GM10266 (cell line): ENCODE results near the gene NBPF1.
A peak's percentile ranks its signal among the peaks of the same experiment; 100 is the strongest.
"Not testable (repeated sequence)": the region's sequence is repeated elsewhere in the genome, so short reads cannot be mapped to it uniquely, and the experiment has no call there.

Experiments used
- DNase-seq: peaks from one replicate; pipeline ENCODE4 v3.0.0; 2012; ENCODE audit errors: extremely low spot score
- TF ChIP-seq, protein P1 (sequence below): IDR thresholded peaks from 2 replicates; pipeline ENCODE4 v1.5.1; 2012; ENCODE audit warnings: mild to moderate bottlenecking, low read depth; ENCODE audit not compliant: control insufficient read depth, insufficient read depth; ENCODE audit errors: missing control alignments

NBPF1 gene

DNA sequence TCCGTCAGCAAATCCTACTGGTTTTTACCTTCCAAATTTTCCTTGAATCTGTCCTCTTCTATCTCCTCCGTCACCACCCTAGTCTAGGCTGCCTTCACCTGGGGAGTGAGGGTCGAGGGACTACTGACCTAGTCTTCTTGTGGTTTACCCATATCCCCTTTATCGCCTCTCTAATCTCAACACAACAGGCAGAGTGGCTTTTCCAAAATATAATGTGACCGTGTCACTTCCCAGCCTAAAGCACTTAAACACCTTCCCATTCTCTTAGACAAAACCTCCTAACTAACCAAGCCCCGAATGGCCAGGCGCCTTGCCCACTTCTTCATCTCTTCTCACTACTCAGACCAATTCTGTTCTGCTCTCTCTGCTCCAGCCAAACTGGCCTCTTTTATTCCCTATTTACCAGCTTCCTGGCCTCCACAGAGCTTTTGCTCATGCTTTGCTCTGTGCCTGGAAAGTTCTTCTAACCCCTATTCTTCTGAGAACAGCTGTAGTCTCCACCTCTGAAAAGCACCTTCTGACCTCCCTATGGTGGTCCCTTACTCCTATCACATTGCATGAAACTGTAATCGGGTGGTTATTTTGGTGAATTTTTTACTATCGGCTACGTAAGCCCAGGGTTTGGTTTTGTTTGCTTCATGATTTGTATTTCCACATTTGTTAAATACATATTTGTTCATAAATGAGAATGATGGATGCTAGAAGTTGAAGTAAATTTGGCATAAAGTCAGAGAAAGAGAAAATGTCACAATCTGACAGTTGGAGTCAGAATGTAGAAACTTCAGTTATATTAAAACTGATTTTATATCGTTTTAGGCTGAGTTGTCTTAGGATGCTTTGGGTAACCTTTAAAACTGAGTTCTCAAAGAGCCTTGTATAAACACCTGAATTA is 1.2 kb upstream of the NBPF1 start:
- DNase-seq, result peak; percentile 54
- TF ChIP-seq, protein P1, sequence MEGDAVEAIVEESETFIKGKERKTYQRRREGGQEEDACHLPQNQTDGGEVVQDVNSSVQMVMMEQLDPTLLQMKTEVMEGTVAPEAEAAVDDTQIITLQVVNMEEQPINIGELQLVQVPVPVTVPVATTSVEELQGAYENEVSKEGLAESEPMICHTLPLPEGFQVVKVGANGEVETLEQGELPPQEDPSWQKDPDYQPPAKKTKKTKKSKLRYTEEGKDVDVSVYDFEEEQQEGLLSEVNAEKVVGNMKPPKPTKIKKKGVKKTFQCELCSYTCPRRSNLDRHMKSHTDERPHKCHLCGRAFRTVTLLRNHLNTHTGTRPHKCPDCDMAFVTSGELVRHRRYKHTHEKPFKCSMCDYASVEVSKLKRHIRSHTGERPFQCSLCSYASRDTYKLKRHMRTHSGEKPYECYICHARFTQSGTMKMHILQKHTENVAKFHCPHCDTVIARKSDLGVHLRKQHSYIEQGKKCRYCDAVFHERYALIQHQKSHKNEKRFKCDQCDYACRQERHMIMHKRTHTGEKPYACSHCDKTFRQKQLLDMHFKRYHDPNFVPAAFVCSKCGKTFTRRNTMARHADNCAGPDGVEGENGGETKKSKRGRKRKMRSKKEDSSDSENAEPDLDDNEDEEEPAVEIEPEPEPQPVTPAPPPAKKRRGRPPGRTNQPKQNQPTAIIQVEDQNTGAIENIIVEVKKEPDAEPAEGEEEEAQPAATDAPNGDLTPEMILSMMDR, result no peak

DNA sequence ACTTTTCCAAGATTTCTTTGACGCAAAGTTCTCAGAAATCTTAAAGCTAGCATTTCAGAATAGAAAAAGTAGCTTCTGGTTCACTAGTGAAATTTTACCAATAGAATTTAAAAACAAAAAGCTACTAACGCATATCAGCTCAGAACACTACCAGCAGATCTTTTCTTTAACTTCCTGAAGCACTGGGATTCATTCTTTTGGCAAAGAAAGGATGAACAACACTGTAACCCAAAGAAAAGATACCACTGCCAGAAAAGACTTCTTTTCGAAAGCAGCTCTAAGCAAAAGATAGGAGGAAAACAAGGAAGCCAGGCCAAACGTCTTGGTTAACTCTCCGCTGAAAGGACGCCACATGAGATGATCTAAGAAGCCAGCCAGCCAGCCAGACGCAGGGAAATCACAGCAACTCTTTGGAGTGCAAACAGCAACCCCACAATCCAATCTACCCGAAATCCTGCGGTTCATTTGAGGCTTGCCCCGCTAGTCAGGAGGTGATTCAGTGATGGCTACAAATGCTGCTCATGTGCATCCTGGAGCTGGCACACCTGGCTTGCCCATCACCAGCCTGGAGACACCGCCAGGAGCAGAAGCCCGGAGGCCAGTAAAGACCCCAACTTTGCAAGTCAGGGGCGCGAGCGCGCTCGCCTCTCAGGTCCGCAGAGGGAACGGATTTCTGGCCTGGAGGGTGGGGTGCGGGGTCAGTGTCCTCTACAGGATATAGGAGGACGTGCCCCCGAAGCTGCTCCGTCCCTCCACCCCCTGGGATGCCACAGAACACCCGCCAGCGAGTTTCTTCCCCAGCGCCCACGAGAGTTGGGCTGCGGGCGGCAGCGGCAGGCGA is 812 bp downstream of the NBPF1 start:
- peak; percentile 58 for DNase-seq
- TF ChIP-seq, protein P1, result no peak

DNA sequence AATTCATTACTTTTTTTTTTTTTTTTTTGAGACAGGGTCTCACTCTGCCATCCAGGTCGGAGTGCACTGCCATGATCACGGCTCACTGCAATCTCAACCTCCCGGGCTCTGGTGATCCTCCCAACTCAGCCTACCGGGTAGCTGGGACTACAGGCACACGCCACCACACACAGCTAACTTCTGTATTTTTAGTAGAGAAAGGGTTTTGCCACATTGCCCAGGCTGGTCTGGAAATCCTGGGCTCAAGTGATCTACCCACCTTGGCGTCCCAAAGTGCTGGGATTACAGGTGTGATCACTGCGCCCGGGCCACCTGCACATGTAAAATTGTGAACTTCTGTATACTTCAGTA is 1.4 kb downstream of the NBPF1 start:
- DNase-seq, result not testable (repeated sequence)

DNA sequence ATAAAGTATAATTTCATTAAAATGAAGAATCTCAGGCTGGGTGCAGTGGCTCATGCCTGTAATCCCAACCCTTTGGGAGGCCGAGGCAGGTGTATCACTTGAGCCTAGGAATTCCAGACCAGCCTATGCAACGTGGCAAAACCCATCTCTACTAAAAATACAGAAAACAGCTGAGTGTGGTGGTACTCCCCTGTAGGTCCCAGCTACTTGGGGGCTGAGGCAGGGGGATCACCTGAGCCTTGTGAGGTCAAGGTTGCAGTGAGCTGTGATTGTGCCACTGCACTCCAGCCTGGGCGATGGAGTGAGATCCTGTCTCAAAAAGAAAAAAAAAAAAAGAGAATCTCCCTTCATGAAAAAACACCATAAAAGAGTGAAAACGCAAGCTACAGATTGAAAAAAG is 2.2 kb downstream of the NBPF1 start:
- DNase-seq, result not testable (repeated sequence)

DNA sequence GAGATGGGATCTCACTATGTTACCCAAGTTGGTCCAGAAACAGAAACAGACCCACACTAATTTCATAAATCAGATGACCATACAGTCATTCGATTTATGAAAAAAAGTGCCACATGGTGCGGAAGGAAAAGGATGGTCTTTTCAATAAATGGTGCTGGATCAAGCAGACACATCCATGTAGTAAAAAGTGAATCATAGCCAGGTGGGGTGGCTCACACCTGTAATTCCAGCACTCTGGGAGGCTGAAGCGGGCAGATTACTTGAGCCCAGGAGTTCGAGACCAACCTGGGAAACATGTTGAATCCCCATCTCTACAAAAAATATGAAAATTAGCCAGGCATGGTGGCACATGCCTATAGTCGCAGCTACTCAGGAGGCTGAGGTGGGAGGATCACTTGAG is 2.8 kb downstream of the NBPF1 start:
- DNase-seq, result not testable (repeated sequence)

DNA sequence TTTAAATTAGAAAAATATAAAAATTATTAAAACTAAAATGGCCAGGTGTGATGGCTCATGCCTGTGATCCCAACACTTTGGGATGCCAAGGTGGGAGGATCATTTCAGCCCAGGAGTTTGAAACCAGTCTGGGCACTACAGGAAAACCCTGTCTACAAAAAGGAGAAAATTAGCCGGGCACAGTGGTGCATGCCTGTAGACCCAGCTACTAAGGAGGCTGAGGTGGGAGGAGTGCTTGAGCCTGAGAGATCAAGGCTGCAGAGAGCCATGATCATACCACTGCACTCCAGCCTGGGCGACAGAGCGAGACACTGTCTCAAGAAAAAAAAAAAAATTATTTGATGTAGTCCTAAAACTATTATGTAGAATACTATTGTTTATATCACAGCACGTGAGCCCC is 3.6 kb downstream of the NBPF1 start:
- DNase-seq, result not testable (repeated sequence)

DNA sequence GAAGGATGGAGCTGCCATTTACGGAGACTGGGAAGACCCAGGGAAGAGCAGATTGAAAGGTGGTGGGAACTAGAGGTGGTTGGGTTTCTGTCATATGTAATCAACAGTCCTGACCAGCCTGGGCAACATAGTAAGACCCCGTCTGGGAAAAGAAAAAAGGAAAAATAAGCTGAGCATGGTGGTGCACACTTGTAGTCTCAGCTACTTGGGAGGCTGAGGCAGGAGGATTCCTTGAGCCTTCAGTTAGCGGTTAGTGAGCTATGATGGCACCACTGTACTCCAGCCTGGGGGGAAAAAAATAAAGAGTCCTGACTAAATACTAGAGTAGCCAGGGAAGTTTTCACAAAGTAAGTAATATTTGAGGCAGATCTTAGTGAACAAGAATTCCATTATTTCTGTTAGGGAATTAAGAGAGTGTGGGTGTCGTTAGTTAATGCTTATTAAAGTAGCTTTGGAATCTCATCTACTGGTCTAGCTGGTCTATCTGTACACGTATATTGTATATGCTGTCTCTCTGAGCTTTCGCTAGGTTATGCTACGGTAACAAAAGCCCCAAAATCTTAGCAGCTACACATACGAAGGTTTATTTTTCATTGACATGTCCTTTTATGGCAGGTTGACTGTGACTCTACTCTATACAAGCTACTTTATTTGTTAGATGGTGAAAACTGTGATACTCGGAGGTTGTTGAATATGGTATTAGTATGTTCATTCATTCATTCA is 4.4 kb downstream of the NBPF1 start:
- DNase-seq, result no peak
- TF ChIP-seq, protein P1, result no peak

DNA sequence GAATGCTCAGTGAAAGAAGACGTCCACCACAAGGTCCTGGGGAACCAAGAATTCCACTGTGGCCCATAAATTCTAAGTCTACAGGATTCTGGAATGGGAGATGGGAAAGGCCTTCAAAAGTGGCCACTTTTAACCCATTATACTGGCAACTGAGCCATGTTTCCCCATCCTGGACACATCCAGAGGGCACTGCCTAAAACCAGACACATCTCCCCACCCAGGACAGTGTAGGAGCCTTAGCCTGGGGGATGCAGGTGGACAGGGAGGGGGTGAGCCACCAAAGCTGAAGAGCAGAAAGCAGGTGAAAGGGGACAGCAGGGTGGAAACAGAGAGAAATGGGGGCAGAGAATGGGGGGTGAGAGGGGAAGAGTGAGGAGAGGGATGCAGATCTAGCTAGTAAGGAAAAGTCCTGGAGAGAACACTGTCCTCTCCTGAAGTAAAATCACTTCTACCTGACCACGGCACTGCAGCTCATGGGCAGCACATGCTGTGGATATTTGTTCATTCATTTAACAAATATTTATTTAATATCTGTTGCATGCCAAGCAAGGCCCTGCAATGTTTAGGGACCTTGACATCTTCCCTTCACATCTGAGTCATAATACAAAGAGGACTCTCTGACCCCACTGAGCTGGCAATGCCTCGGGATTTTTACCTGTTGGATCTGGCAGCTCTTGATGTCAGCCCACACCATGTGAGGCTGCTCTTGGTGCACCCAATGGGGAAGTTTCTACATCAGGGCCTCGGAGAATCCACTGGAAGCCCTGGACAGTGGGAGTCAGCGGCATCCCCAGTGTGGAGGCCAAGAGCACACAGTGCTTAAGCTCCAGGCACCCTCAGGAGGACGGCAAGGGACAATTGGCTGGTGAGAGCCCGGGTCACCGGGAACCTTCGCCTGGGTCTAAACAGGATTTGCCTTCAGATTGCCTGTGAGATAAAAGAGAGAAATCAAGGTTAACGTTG is 5.2 kb downstream of the NBPF1 start:
- not testable (repeated sequence) for DNase-seq

DNA sequence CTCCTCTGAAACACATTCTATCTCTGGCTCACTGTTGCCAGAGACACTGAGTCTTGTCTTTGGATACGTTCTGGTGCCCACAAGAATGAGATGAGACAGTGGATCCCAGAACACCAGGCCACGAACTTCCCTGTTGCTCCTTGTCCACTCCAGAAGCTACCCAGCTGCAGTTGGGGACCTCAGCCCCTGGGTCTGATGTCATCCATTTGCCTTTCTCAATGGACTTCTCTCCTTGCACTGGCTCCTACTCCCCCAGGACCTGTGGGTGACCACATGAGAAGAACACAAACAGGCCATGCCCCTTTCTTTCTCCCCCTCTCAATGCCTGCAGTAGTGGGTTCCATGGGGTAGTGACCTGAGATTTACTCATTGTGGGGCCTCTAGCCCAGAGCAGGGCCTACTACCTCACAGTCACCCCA is 5.9 kb downstream of the NBPF1 start:
- no peak for DNase-seq
- TF ChIP-seq, protein P1, result no peak

DNA sequence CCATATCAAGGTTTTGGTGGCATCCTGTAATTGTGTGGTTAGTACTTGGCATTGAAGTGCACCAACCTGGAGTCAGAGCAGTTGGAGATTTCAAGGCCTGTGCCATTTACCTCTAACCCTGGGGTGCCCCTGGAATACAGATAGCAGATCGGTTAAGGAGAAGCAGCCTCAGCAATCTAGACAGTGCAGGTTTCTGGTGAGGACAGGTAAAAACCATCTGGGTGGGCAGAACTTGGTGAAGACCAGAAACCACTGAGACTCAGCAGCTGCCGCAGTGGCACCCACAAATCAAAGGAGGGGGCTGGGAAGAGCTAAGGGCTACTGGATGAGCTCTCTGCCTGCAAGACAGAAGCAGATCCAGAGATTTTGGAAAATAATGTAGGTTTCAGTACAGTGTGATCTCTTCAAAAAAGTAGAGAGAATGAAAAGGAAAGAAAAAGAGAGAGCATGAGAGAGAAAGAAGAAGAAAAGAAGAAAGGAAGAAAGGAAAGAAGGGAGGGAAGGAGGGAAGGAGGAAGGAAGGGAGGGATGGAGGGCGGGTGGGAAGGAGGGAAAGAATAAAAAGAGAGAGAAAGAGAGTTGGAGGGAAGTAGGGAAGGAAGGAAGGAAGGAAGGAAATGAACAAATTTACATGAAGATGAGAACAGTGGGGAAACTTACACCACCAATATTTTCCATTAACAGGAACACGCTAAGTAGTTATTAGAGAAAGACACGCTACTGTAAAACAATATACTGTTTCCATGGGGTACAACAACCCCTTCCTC is 6.5 kb downstream of the NBPF1 start:
- DNase-seq, result not testable (repeated sequence)
